ENCODE data around the gene LZIC. TPM values are rescaled to one million over a fixed set of nuclear protein-coding genes. Genes with fewer than 3 reads are reported as not detected.
A peak's percentile ranks its signal among the peaks of the same experiment; 100 is the strongest.

The LZIC gene
- total and polyA plus RNA-seq, 2 of the 13 experiments (the other 11 are each of a cell fraction or from before 2014, with no cell fraction given): 25.2 to 71.8 TPM

- TF ChIP-seq ZNF816 (CRISPR knock-in tag; IDR thresholded peaks at IDR 0.05; ENCODE audit: borderline replicate concordance) (no peak), HHEX (CRISPR knock-in tag; IDR thresholded peaks at IDR 0.05) (no peak), IRF2 (CRISPR knock-in tag; IDR thresholded peaks at IDR 0.05) (peak; percentile 31; the same call in 1 of the 2 replicates), BORCS8-MEF2B (CRISPR knock-in tag; IDR thresholded peaks at IDR 0.05) (no peak), ZNF251 (CRISPR knock-in tag; IDR thresholded peaks at IDR 0.05) (no peak), ZNF776 (CRISPR knock-in tag; IDR thresholded peaks at IDR 0.05) (no peak), ZFY (CRISPR knock-in tag; IDR thresholded peaks at IDR 0.05) (peak; percentile 51; the same call in 1 of the 2 replicates), ZNF75D (CRISPR knock-in tag; IDR thresholded peaks at IDR 0.05; ENCODE audit: borderline replicate concordance) (no peak), ZNF343 (CRISPR knock-in tag; IDR thresholded peaks at IDR 0.05) (no peak), ETV5 (CRISPR knock-in tag; IDR thresholded peaks at IDR 0.05; ENCODE audit: borderline replicate concordance) (peak; percentile 98), ZFYVE20 (CRISPR knock-in tag; IDR thresholded peaks at IDR 0.05; ENCODE audit: borderline replicate concordance, low read depth) (no peak), HNRNPLL (IDR thresholded peaks at IDR 0.05; ENCODE audit: low read depth, low read length, poor library complexity, severe bottlenecking) (peak; percentile 56), ISX (CRISPR knock-in tag; conservative IDR thresholded peaks at IDR 0.05) (no peak), TOE1 (CRISPR knock-in tag; IDR thresholded peaks at IDR 0.05) (no peak), SRF (IDR thresholded peaks at IDR 0.05; ENCODE audit: low read depth, low read length) (peak; percentile 53; the same call in 1 of the 2 replicates), KDM2A (CRISPR knock-in tag; IDR thresholded peaks at IDR 0.05; ENCODE audit: borderline replicate concordance, low read depth) (no peak; the same call in 1 of the 2 replicates), POGZ (CRISPR knock-in tag; IDR thresholded peaks at IDR 0.05) (0 out of 2 replicates have a peak, but pooled peaks have one; percentile 36), CENPX (CRISPR knock-in tag; IDR thresholded peaks at IDR 0.05) (no peak), CREB1 (IDR thresholded peaks at IDR 0.05) (no peak), CREB1 (CRISPR knock-in tag; IDR thresholded peaks at IDR 0.05) (peak; percentile 76), RBAK (CRISPR knock-in tag; IDR thresholded peaks at IDR 0.05) (no peak), ZNF720 (CRISPR knock-in tag; IDR thresholded peaks at IDR 0.05) (no peak), NFYB (CRISPR knock-in tag; IDR thresholded peaks at IDR 0.05) (no peak), ZSCAN30 (CRISPR knock-in tag; IDR thresholded peaks at IDR 0.05) (no peak), ZNF891 (CRISPR knock-in tag; IDR thresholded peaks at IDR 0.05) (no peak), MIXL1 (CRISPR knock-in tag; IDR thresholded peaks at IDR 0.05) (peak; percentile 82), ARNT2 (CRISPR knock-in tag; IDR thresholded peaks at IDR 0.05; ENCODE audit: low read depth) (no peak), FOXA3 (CRISPR knock-in tag; IDR thresholded peaks at IDR 0.05) (peak; percentile 86)
- TF ChIP-seq, protein P1, sequence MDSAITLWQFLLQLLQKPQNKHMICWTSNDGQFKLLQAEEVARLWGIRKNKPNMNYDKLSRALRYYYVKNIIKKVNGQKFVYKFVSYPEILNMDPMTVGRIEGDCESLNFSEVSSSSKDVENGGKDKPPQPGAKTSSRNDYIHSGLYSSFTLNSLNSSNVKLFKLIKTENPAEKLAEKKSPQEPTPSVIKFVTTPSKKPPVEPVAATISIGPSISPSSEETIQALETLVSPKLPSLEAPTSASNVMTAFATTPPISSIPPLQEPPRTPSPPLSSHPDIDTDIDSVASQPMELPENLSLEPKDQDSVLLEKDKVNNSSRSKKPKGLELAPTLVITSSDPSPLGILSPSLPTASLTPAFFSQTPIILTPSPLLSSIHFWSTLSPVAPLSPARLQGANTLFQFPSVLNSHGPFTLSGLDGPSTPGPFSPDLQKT (CRISPR knock-in tag; IDR thresholded peaks at IDR 0.05; ENCODE audit: borderline replicate concordance): no peak
- TF ChIP-seq, protein P2, sequence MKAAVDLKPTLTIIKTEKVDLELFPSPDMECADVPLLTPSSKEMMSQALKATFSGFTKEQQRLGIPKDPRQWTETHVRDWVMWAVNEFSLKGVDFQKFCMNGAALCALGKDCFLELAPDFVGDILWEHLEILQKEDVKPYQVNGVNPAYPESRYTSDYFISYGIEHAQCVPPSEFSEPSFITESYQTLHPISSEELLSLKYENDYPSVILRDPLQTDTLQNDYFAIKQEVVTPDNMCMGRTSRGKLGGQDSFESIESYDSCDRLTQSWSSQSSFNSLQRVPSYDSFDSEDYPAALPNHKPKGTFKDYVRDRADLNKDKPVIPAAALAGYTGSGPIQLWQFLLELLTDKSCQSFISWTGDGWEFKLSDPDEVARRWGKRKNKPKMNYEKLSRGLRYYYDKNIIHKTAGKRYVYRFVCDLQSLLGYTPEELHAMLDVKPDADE (CRISPR knock-in tag; IDR thresholded peaks at IDR 0.05): no peak
These were observed 13.5 kb downstream of the LZIC start (continued) for GRCh38 chr1:9929431-9930385.
